Cerebellar cortex (tissue), 1 donor: ENCODE results near the gene NSG1.
A peak's percentile ranks its signal among the peaks of the same experiment; 100 is the strongest.
"Not testable (repeated sequence)": the region's sequence is repeated elsewhere in the genome, so short reads cannot be mapped to it uniquely, and the experiment has no call there.

Experiments used
- DNase-seq: peaks from one replicate; pipeline ENCODE4 v3.0.0-alpha.2; 2015; ENCODE audit warnings: low spot score

NSG1 gene, protein sequence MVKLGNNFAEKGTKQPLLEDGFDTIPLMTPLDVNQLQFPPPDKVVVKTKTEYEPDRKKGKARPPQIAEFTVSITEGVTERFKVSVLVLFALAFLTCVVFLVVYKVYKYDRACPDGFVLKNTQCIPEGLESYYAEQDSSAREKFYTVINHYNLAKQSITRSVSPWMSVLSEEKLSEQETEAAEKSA

DNA sequence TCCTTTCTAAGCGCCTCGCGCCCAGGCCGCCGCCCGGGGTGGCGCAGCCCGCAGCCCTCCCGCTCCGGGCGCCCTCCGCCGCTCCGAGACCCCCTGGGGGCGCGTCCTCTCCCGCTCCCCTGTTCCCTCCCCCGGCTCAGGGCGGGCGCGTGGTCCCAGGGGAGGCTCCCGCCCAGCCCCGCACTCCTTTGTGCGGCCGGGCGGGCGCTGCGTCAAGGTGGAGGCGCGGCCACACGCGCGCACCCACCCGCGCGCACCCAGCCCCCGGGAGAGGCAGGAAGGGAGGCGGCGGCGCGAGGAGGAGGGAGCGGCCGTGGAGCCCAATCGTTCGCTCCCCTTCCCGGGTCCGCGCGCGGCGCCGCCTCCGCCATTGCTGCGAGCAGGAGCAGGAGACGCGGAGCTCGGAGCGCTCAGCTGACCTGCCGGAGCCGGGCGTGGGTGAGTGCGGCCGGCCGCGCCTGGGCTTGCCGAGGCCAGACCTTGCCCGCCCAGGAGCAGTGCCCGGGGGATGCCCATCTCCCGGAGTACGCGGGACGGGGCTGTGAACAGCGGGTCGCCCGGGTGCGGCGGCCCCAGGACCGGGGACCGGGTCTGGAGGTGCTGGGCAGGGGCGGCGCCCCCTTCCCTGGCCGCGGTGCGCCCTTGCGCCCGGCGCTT, at the start of gene NSG1:
Gene NSG1, plus strand, starts transcription at position 367 of the 657 bp plus-strand sequence. CDS start 528 bp downstream, outside the sequence.
- peak; percentile 50 for DNase-seq

DNA sequence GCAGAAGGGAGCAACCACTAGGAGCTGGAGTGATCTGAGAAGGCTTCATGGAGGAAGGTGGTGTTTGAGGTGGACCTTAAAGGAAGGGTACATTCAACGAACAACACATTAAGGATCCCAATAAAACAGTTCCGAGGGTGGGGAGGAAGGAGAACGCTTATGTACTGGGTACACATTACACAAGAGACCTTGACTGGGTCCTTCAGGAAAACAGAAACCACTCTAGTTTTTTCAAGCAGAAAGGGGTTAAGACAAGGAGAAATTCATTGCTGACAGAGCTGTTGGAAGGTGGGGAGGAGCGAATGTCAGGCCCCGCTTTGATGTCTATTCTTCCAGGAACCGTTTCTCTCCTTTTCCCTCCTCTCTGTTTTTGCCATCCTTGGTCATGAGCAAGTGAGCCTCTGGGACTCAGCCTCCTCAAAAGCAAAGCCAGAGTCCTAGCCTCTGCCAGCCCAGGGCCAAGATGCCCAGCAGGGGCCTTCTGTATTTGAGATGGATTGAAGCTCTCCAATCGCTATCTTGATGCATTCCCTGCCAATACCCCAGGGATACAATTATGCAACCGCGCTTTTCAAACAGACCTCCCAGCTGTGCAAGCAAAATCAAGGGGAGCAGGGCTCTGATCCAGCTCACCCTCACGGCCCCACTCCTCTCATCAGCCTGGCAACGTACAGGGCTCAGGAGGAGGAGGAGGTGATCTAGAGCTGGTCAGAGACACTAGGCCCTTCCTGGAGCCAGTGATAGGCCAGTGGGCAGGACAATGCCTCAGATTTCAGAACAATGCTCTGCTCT, 48.5 kb upstream of the NSG1 start:
- DNase-seq = no peak

DNA sequence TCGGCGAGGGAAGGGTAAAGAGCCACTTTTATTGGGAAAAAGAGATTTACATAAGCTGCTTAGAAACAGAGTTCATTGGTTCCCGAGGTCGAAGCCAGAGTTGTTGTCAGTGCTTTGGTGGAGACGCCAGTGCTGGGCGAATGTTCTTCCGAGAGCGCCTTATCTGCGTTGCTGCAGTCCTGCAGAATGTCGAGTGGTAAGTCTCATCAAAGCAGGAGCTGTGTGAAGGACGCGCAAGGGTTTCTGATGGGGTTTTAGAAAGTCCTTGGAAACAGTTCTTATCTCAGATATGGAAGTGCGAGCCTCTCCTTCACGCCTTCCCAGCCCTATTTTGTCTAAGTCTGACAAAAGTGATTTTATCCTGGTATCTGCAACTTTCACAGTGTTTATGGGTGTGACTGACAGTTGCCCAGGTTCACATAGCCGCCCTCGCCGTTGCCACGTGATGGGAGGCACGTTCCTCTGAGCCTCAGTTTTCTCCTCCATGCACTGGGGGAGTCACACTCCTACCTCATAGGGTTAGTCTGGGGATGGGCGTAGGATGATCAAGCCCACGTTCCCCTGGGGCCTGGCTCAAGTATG, 47.3 kb upstream of the NSG1 start:
- no peak for DNase-seq

DNA sequence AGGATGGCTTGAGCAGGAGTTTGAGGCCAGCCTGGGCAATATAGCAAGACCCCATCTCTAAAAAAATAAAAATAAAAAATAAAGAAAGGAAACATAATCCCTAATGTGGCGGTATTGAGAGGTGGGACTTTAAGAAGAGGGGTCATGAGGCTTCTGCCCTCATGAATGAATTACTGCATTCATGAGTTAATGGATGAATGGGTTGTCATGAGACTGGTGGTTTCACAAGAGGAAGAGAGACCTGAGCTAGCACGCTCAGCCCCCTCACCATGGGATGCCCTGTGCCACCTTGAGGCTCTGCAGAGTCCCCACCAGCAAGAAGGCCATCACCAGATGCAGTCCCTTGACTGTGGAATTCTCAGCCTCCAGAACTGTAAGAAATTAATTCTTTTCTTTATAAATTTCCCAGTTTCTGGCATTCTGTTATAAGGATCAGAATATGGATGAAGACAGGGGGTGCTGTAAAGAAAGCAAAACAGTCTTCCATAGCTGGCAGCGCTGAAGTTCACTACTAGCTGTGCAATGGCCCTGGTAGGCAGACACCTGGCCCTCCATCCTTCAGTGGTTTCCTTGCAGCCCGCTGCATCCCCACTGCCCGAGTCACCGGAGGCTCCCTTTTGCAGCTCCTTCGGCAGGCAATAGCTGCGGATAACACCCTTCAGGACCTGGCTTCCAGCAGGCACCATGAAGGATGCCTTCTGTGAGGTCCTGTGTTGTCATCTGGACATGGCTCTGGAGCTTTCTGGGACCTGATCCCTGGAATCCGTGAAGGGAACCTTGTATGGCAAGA, 44.8 kb upstream of the NSG1 start:
- no peak for DNase-seq

DNA sequence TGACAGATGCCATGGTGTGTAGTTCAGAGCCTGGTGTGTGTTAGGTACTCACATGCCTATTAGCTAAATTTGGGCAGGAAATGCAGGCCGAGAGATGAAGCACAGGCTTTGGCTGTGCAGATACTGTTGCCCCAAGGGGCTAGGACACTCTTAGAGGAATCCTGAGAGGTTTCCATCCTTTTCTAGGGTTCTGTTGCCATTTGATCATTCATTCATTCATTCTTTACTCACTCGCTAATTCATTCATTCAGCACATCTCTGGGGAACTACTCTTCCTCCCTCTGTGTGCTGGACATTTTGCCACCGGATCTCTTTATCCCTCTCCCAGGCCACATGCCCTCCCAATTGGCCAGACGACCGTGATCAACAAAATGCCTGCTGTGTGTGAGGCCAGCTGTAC, 43.9 kb upstream of the NSG1 start:
- no peak for DNase-seq

DNA sequence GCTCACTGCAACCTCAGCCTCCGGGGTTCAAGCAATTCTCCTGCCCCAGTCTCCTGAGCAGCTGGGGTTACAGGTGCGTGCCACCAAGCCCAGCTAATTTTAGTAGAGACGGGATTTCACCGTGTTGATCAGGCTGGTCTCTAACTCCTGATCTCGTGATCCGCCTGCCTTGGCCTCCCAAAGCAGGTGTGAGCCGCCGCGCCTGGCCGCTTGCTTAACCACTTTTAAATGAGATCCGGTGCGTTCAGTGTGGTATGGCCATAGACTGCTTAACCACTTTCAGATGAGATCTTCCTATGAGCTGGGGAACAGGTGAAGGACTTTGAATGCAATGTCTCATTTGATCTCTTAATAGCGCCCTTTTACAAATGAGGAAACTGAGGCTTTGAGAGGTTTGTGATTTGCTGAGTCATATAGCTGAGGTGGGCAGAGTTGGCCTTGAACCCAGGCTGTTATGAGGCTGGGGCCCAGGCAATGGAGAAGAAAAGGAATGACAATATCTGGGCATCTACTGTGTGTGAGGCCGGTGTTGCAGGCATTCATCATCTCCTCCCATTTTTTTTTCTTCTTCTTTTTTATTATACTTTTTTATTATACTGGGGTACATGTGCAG, 41.9 kb upstream of the NSG1 start:
- no peak for DNase-seq

DNA sequence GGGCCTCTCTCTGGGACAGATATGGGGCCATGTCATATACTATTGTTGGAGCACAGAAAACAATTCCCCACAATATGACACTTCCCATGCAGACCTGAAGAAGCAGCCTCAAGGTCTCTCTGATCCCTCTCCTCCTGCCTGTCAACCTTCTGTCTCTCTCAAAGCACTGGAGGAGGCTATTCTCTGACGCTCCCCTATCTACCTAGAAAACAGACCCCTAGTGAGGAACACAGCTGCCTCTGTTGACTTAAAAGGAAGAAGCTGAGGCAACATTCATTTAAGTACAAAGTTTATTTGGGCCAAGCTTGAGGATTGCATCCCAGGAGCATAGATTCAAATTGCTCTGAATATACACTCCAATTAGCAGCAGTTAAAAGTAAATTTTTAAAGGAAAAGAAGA, 39.3 kb upstream of the NSG1 start:
- no peak for DNase-seq

DNA sequence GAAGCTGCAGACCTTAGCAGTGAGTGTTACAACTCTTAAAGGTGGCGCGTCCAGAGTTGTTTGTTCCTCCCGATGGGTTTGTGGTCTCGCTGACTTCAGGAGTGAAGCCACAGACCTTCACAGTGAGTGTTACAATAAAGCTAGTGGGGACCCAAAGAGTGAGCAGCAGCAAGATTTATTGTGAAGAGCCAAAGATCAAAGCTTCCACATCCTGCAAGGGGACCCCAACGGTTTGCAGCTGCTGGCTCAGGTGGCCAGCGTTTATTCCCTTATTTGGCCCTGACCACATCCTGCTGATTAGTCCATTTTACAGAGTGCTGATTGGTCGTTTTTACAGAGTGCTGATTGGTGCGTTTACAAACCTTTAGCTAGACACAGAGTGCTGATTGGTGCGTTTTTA, 38.3 kb upstream of the NSG1 start:
- DNase-seq = not testable (repeated sequence)

DNA sequence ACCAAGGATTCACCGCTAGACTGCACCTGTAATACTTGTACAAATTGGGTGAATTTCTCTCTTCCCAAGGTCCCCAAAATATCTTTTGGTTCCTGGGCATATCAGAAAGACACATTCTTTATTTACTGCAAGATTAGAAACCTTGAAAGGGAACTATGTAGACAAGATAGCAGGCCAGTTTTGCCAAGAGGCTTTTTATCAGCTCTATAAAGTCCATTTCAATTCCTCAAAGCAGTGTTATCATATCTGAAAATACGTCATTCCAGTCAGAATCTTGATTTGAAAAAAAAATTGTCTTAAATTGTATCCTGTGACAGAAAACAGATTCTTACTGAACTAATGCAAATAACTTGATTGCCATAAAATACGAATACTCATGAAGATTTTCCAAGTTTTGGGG, 37.0 kb upstream of the NSG1 start:
- no peak for DNase-seq

DNA sequence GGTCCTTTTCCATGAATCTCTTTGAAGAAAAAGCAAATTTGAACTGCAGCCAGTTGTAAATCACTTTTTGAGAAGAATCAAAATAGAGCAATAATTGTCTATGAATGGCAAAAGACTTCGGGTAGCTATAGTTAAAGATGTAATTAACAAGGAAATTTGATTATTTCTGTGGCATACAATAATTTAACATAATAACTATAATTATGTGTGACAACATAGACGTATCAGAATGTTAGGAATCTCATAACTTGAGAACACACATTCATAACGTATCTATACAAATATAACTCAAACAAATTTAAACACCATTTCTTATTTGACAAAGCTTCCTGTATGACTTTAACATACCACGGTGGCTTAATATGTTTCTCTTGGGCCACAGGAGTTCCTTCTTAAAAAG, 36.0 kb upstream of the NSG1 start:
- no peak for DNase-seq

DNA sequence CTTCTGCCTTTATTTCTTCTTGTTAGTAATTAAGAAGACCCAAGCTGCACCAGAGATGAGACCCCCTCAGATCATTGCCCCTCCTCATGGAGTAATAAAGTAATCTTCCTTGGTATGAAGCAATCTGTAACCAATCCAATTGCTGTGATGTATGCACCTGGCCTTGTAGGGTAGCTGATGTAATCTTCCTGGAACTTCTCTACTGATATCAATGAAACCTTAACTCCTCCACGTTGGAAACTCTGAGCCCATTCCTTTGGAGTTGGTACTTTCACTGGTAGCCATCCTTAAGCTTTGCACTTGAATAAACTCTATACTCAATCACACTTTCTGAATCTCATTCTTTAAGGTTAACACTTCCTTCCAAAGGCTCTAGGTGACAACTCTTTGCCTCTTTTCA, 31.6 kb upstream of the NSG1 start:
- DNase-seq = no peak

DNA sequence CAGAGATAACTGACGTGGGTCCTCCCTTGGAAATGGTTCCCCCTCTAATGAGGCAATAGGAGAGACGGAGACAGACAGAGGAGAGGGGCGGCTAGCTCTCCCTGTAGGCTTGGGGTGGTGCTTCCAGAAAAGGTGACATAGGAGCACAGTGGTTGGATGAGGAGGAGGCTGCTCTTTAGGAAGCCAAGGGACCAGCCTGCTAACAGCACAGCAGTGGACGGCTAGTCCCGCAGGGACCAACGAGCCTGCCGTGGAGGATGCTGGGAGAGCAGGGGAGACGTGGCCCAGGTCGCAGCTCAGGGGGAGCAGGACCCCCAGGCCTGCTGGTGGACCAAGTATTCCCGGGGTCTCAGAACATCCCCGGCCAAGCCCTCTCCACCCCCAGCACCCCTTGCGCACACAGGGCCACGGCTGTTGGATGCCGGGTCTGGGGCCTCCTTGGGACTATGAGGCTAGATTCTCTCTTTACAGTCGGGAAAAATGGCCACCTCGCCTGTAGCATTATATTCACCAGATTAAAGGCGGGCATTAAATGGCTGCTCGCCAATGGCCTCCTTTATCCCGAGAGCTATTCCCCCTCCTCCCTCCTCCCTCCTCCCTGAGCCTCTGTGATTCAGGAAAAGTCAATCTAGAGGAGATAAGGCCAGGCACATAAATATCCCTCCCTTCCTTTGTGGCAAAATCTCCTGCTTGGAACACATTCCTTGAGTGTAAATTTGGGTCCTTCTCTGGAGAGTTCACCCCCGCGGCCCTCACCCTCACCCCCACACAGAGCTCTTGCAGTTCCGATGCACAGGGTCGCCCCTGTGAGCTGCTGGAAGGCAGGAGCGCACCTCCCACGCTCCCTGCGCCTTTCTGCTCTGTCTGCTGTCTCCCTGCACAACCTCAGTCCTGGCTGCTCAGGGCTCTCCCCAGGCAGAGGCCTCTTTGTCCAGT, 30.5 kb upstream of the NSG1 start:
- DNase-seq = no peak

DNA sequence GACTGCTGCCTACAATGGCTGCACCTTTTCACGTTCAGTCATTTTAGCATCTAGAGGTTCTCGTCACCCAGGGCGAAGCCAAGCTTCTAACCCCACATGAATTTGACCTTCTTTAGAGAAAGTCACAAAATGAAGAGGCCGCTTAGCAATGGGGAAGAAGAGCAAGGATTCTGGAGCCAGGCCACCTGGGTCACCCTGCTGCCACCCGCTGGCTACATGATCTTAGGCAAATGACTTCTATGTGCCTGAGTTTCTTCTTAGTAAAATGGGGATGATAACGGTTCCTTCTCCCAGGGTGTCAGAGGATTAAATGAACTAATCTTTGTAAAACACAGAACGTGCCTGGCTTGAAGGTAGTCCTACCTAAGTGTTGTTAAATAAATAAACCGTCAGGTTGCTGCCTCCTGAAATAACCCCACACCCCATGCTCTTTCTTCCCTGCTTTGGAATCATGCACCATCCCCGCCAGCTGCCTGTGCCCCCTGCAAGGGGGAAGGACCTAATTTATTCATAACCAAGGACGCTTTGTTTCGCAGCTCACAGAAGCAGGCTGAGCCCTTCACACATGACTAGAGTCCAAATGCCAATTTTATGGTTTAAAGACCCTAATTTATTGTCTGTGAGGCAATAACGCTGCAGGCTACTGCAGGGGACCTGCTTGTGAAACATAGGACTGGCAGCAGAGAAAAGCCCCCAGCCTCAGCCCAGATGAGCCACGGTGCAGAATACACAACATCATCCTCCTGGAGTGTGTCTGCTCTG, 28.6 kb upstream of the NSG1 start:
- DNase-seq = no peak

DNA sequence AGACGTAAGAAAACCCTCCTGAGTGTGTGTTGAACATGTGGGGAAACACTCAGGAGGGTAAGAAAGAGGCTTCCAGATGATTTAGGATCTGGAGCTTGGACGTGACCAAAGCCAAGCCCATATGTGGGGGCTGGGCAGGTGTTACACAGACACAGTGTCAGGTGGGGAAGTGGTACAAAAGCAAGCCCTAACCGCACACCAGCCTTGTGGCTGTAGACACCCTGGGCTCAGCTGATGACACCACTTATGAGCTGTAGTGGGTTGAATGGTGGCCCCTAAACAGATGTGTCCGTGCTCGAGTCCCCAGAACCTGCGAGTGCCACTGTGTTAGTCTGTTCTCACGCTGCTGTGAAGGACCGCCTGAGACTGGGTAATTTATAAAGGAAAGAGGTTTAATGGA, 25.0 kb upstream of the NSG1 start:
- no peak for DNase-seq

DNA sequence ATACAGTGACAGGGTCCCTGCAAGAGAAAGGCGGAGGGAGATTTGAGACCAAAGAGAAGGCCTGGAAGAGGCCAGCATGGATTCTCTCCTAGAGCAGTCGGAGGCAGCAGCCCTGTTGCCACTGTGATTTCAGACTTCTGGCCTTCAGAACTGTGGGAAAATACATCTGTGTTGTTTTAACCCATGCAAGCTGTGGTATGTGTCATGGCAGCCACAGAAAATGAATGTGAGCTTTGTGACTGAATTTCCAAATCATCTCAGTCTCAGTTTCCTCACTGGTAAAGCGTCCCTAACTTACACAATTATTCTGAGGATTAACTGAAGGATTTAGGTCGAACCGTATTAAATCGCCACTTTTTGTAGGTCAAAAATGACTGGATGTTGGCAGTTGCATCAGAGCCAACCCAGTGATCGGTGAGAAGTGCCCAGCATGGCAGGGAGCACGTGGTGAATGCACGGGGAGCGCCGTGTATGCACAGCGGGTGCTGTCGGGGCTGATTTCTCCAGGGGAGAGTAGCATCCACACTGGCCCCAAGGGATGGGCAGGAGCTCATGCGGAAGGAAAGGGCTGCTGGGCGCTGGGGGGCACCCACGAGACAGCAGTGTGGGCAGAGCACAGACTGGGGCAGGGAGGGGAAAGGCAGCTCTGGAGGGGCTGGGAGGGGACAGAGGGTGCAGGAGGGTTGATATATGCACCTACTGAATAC, 23.8 kb upstream of the NSG1 start:
- no peak for DNase-seq

DNA sequence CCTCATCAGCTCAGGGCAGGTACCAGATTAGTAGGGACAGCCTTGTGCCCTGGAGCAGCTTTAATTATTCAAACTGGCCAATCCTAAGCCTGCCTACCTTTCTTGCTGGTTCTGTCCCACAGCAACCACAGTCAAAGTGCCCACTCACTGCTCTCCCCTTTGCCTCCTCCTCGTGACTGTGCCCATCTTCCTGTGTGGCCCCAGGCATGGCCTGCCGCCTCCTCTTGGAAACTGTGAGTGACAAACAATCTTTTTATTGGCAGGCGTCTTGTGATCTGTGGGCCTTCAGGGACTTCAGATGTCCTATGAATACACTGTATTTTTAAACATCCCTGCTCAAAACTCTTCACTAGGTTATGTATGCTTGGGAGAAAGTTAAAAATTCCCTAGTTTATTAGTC, 22.8 kb upstream of the NSG1 start:
- DNase-seq = no peak

DNA sequence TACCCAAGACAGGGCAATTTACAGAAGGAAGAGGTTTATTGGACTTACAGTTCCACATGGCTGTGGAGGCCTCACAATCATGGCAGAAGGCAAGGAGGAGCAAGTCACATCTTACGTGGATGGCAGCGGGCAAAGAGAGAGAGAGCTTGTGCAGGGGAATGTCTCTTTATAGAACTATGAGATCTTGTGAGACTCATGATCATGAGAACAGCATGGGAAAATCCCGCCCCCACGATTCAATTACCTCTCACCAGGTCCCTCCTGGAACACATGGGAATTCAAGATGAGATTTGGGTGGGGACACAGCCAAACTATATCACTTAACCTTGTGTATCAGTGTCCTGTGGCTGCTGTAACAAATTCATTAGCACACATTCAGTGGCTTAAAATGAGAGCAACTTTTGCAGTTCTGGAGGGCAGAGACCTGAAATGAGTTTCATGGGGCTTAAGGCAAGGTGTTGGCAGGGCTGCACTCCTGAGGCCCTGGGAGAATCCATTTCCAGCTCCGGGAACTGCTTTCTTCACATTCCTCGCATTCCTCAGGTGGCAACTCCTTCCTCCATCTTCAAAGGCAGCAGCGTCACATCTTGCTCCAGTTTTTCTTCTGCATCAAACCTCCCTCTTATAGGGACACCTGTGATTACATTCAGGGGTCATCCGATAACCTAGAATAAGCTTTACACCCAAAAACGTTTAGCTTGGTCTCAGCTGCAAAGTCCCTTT, 22.3 kb upstream of the NSG1 start:
- DNase-seq = no peak

DNA sequence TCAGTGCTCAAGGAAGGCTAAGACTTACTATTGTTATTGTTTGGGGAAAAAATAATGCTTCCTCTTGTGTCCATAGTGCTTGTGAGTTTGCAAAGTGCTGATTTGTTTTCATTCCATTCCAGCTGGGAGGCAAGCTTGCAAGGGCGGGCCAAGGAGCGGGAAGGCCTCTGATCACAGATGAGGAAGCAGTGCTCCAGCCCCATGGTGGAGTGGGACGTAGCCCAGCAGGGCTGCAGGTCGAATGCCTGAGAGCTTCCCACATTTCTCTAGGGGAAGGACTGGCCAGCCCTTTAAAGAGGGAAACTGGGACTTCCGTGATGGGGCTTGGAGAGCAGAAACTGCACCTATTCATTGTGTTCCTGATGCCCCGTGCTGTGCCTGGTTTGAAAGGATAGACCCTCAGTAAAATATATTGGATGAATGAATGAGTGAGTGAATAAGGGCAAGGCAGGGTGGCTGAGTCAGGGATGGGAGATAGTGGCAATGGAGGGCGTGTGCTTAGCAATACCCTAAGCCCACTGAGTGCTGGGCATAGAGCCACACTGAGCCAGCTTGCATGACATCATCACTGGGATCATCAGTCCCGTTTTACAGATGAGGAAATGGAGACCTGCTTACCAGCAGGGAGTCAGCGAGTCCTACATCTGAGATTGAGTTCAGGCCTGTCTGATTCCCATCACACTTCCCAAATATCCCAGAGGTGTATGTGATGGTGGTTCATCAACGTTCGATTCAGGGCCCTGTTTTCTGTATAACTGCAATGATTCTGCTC, 17.9 kb upstream of the NSG1 start:
- DNase-seq = no peak
